Small intestine (tissue), 16 donors: ENCODE measurements around the gene ZZZ3. TPM values are rescaled to one million over a fixed set of nuclear protein-coding genes. Genes with fewer than 3 reads are reported as not detected.
A peak's percentile ranks its signal among the peaks of the same experiment; 100 is the strongest.

Source experiments
- DNase-seq, 2 donors: peaks; one replicate each; pipeline versions ENCODE4 v3.0.0 to v3.0.0-alpha.2; 2013
- FAIRE-seq: peaks from 2 replicates; lab custom pipeline; 2012; peaks lifted over from hg19 to GRCh38; lab: Jason Lieb, UNC
- H3K27ac ChIP-seq, 3 donors: one replicate each; pipeline ENCODE4 v1.5.1; 2013; ENCODE audit warnings: low read length in 2 of 3, mild to moderate bottlenecking in 2 of 3, control low read depth in 1 of 3, inconsistent platforms in 1 of 3, low read depth in 1 of 3, moderate library complexity in 1 of 3
- H3K27me3 ChIP-seq, 3 donors: one replicate each; pipeline ENCODE4 v1.6.1; 2013; ENCODE audit warnings: low read length in 3 of 3, inconsistent platforms in 1 of 3; ENCODE audit not compliant: control insufficient read depth in 3 of 3, insufficient read depth in 3 of 3
- H3K36me3 ChIP-seq, 3 donors: one replicate each; pipeline ENCODE4 v1.6.1; 2013; ENCODE audit warnings: low read length in 3 of 3, inconsistent platforms in 1 of 3, low read depth in 1 of 3, mild to moderate bottlenecking in 1 of 3, moderate library complexity in 1 of 3; ENCODE audit not compliant: control insufficient read depth in 3 of 3, insufficient read depth in 2 of 3
- H3K4me1 ChIP-seq, 3 donors: one replicate each; pipeline ENCODE4 v1.6.1; 2013; ENCODE audit warnings: low read length in 2 of 3, inconsistent platforms in 1 of 3, low read depth in 1 of 3, mild to moderate bottlenecking in 1 of 3, moderate library complexity in 1 of 3; ENCODE audit not compliant: control insufficient read depth in 3 of 3, insufficient read depth in 2 of 3
- H3K4me3 ChIP-seq, 3 donors: one replicate each; pipeline ENCODE4 v1.5.1; 2013; ENCODE audit warnings: low read length in 3 of 3, control low read depth in 1 of 3, inconsistent platforms in 1 of 3, low read depth in 1 of 3, mild to moderate bottlenecking in 1 of 3, moderate library complexity in 1 of 3
- H3K9me3 ChIP-seq, 2 donors: one replicate each; pipeline ENCODE4 v1.6.1; 2013; ENCODE audit warnings: low read depth in 1 of 2, low read length in 1 of 2; ENCODE audit not compliant: control insufficient read depth in 2 of 2, insufficient read depth in 1 of 2
- WGBS, 3 donors: extraction: QIAGEN DNeasy Blood & Tissue Kit; methylation state at CpG; one replicate each; pipeline ENCODE4 v1.1.7; 2013; 5-methylcytosine and 5-hydroxymethylcytosine counted together
- long read RNA-seq, 10 donors: transcript quantifications; one replicate each; lab custom pipeline, GENCODE V29; 2026
- polyA plus RNA-seq, 4 donors: library from polyadenylated mRNA; stranded (reverse) in 3 of 4; unstranded in 1 of 4; fragments of 200-250 nt in 3 of 4; fragments of 120-200 nt in 1 of 4; gene quantifications; one replicate each; pipeline versions ENCODE4 v1.2.1 to v1.2.3, GENCODE V29; 2013
- donor health status: healthy with polysubstance abuse.
- donor health status: control.
- donor health status: control.
- donor health status: Bipolar disorder and iron deficiency.
- donor health status: healthy.

The ZZZ3 gene
- 10 to 100 TPM in 2 of 4 donors, 1 to 10 TPM in 2; 7.8 to 50.8 (median 12.0) TPM for polyA plus RNA-seq
- long read RNA-seq, donor 1, result 0 reads
- long read RNA-seq, donor 2, partial matches to known transcripts, result 0 of 3 reads
- long read RNA-seq, donor 2, other reads (novel, unspliced or antisense), result 0 of 3 reads
- long read RNA-seq, donor 3, full-length matches to known transcripts, result 2 of 2 reads
- long read RNA-seq, donor 3, partial matches to known transcripts, result 0 of 2 reads
- long read RNA-seq, donor 3, other reads (novel, unspliced or antisense), result 0 of 2 reads
- long read RNA-seq, donor 4, result 0 reads
- long read RNA-seq, donor 5, partial matches to known transcripts, result 0 of 2 reads
- long read RNA-seq, donor 5, other reads (novel, unspliced or antisense), result 0 of 2 reads
- long read RNA-seq, donor 6, full-length matches to known transcripts, result 4 of 9 reads
- long read RNA-seq, donor 6, partial matches to known transcripts, result 0 of 9 reads
- long read RNA-seq, donor 6, other reads (novel, unspliced or antisense), result 5 of 9 reads
- long read RNA-seq, donor 7, result 0 reads
- long read RNA-seq, donor 8, result 0 reads
- long read RNA-seq, donor 9, partial matches to known transcripts, result 0 of 1 reads
- long read RNA-seq, donor 9, other reads (novel, unspliced or antisense), result 0 of 1 reads
- long read RNA-seq, donor 10, partial matches to known transcripts, result 0 of 4 reads
- long read RNA-seq, donor 10, other reads (novel, unspliced or antisense), result 0 of 4 reads

DNA sequence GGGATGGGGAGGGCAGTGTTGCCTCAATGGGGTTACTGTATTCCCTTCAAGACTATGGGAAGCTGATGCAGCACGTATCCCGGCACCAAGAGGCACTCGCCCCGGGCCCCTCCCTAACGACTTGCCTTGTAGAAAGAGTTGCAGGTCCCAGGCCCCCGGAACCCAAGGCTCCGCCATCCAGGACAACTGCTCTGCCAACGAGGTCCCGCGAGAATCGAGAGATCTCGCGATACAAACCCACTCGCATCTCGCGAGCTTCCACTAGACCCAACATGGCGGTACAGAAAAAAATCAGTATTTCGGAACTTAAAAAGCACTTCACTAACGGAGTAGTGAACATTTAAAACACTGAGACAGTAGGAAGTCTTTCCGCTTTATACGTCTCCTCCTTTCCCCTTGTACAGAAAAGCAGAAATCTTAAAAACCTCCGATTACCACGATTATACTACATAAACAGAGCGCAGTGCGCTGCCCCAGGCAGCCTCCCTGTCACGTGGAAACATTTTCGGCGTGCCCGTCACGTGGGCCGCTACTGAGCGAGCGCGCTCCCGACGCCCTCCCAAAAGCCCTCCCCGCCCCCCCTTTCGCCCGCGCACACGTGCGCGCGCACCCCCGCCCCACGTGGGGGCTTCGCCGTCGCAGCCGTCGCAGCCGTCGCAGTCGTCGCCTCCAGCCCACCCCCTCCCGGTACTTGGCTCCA, at the start of gene ZZZ3:
TSS of gene ZZZ3 (minus strand) at position 199 of the 700 bp plus-strand sequence. CDS start 49,304 bp downstream, outside the sequence.
- no peaks in the 10 kb centered on the region for H3K27me3 ChIP-seq
- no peaks in the 10 kb centered on the region for H3K36me3 ChIP-seq
- DNase-seq (peak; percentile 90 to 98), FAIRE-seq (no peak)
- H3K4me1 ChIP-seq, result peaks cover 2 to 17% (median 6%) of the 10 kb centered on the region in 3 donors
- peak within 1 kb of the TSS; percentile 86 to 94 (median 88) for H3K4me3 ChIP-seq
- WGBS, 3 donors, result 1% methylated on average over 35 to 56 of the region's 56 CpGs
- no peaks in the 10 kb centered on the region for H3K9me3 ChIP-seq
- peak within 1 kb of the TSS; percentile 89 to 99 (median 95) for H3K27ac ChIP-seq

DNA sequence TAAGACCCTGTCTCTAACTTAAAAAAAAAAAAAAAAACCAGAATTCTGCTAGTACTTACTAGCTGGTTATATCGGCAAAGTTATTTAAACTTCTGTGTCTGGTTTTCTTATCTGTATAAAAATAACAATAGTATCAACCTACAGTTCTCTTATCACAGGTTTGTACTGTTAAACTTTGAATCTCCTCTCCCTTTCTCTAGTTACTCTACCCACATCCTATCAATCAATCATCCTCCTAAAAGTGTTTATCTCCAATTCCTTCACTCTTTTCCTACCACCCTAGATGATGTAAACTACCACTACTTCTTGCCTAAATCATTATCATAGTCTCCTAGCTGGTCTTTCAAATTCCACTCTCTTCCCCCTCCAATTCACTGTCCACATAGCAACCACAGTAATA, 49.6 kb upstream of the ZZZ3 start:
- Histone ChIP-seq H3K27me3 (no peaks in the 10 kb centered on the region), H3K36me3 (peaks cover 2 to 20% (median 3%) of the 10 kb centered on the region in 3 donors), H3K4me1 (no peaks in the 10 kb centered on the region), H3K27ac (no peak overlapping the region), H3K4me3 (no peak overlapping the region), H3K9me3 (no peaks in the 10 kb centered on the region)
- FAIRE-seq (no peak), DNase-seq (no peak)
- WGBS, 3 donors, result 82 to 88% (median 88%) methylated on average over 1 of the region's 1 CpG

DNA sequence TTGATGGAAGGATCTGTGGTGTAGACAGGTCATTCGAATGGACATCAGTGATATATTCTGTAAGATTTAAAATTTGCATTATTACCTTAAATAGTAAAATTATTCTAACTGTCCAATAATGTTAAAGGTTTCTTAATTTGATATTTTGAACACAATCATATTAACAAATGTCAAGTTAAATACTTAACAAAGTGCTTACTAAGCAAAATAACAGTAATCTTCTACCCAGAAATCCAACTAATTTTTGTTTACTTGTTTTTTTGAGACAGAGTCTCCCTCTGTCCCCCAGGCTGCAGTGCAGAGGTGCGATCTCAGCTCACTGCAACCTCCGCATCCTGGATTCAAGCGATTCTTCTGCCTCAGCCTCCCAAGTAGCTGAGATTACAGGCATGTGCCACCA, 43.2 kb upstream of the ZZZ3 start:
- DNase-seq (no peak), FAIRE-seq (no peak)
- Histone ChIP-seq H3K36me3 (peaks cover 12 to 24% (median 14%) of the 10 kb centered on the region in 3 donors), H3K4me3 (no peak overlapping the region), H3K4me1 (no peaks in the 10 kb centered on the region), H3K27me3 (no peaks in the 10 kb centered on the region), H3K9me3 (no peaks in the 10 kb centered on the region), H3K27ac (no peak overlapping the region)
- WGBS, 3 donors, result 98 to 100% (median 99%) methylated on average over 4 of the region's 4 CpGs

- FAIRE-seq, result peak; percentile 39
- Histone ChIP-seq H3K27me3 (no peaks in the 10 kb centered on the region), H3K36me3 (peaks cover 18 to 36% (median 18%) of the 10 kb centered on the region in 3 donors), H3K4me1 (no peaks in the 10 kb centered on the region), H3K27ac (no peak overlapping the region), H3K9me3 (peaks cover 0 to 8% of the 10 kb centered on the region in 2 donors), H3K4me3 (no peak overlapping the region)
- 98% methylated on average over 2 of the region's 2 CpGs for WGBS, 3 donors
- DNase-seq, result no peak
Observed at GRCh38 chr1:77718181-77718580, 35.7 kb upstream of the ZZZ3 start.

DNA sequence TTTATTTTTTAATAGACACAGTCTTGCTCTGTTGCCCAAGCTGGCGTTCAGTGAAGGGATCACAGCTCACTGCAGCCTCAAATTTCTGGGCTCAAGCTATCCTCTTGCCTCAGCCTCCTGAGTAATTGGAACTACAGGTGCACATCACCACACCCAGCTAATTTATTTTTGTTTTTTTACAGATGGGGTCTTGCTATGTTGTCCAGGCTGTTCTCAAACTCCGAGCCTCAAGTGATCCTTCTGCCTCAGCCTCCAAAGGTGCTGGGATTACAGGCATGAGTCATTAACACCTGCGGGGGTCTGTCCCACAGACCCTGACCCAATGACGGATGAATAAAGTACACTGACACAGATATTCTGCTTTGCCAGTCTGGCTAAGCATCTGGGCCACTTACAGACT, 33.6 kb upstream of the ZZZ3 start:
- H3K9me3 ChIP-seq, result peaks cover 0 to 8% of the 10 kb centered on the region in 2 donors
- H3K27me3 ChIP-seq, result no peaks in the 10 kb centered on the region
- DNase-seq (no peak), FAIRE-seq (no peak)
- H3K27ac ChIP-seq, result no peak overlapping the region
- no peak overlapping the region for H3K4me3 ChIP-seq
- 97 to 98% (median 98%) methylated on average over 4 of the region's 4 CpGs for WGBS, 3 donors
- peaks cover 17 to 46% (median 17%) of the 10 kb centered on the region in 3 donors for H3K36me3 ChIP-seq
- no peaks in the 10 kb centered on the region for H3K4me1 ChIP-seq

DNA sequence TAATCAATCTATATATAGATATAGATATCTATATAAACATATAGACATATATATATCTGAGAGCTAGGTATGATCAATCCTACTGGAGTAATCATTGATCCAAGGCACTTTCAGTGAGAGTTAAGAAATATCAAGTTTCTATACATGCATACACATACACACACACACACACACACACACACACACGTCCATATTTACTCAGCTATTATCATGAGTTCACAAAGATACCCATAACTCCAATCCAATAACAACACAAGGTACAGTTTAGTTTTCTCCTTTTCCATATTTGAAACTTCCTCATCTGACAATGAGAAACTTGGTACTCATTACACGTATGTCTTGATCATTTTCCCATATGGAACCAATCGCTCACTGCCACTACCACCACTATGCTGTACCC, 27.3 kb upstream of the ZZZ3 start:
- no peak for FAIRE-seq
- Histone ChIP-seq H3K4me3 (no peak overlapping the region), H3K27me3 (no peaks in the 10 kb centered on the region), H3K9me3 (no peaks in the 10 kb centered on the region), H3K27ac (no peak overlapping the region), H3K4me1 (no peaks in the 10 kb centered on the region), H3K36me3 (peaks cover 12 to 25% (median 14%) of the 10 kb centered on the region in 3 donors)
- no peak for DNase-seq
- WGBS, 3 donors, result 86 to 90% (median 88%) methylated on average over 3 of the region's 3 CpGs

DNA sequence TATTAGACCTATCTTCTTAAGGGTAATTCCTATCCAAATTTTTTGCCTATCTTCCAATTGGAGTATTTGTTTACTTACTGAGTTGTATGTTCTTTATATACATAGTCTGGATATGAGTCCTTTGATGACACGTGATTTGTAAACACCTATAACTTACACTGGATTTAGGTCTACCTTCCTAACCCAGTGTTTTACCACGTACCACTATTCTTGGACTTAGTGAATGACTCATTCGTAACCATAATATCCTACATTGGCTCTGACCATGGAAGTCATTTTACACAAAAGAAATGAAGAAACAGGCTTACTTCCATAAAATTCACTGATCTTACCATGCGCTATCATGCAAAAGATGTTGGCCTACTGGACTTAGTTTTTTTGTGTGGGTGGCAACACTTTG, 23.9 kb upstream of the ZZZ3 start:
- DNase-seq, result no peak
- FAIRE-seq, result no peak
- WGBS, 3 donors, result 95 to 99% (median 96%) methylated on average over 4 of the region's 4 CpGs
- Histone ChIP-seq H3K27ac (no peak overlapping the region), H3K9me3 (no peaks in the 10 kb centered on the region), H3K36me3 (peaks cover 2 to 14% (median 7%) of the 10 kb centered on the region in 3 donors), H3K4me3 (no peak overlapping the region), H3K4me1 (no peaks in the 10 kb centered on the region), H3K27me3 (no peaks in the 10 kb centered on the region)

DNA sequence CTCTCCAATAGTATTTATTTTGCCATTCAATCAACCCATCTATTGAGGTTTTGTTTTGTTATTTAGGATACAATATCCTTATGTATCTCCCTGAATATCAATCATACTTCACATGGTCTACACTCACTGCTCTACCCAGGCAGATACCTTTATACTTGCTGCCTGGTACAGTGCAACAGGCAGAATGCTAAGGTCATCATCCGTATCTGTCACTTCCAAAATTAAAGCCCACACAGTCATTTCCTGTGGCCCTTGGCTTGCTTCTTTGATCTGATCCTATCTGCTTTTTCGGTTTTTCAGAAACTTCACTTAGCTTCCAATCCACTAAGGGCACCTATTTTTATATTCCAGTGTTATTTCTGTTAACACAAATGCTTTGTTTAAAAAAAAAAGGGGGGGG, 22.3 kb upstream of the ZZZ3 start:
- DNase-seq (no peak), FAIRE-seq (no peak)
- Histone ChIP-seq H3K9me3 (peaks cover 0 to 3% of the 10 kb centered on the region in 2 donors), H3K36me3 (peaks cover 0 to 15% (median 2%) of the 10 kb centered on the region in 3 donors), H3K4me3 (no peak overlapping the region), H3K4me1 (no peaks in the 10 kb centered on the region), H3K27me3 (no peaks in the 10 kb centered on the region), H3K27ac (no peak overlapping the region)
- 68 to 83% (median 80%) methylated on average over 2 of the region's 2 CpGs for WGBS, 3 donors
